HG02798 (cell line): ENCODE data around the gene IDUA.
"Not testable (repeated sequence)": the region's sequence is repeated elsewhere in the genome, so short reads cannot be mapped to it uniquely, and the experiment has no call there.

Source experiments
- ATAC-seq: cut with Tn5 transposase; IDR thresholded peaks from one replicate; pipeline ENCODE4 v1.9.1; 2021; ENCODE audit warnings: mild to moderate bottlenecking; ENCODE audit not compliant: unreplicated experiment, poor library complexity

IDUA gene

DNA sequence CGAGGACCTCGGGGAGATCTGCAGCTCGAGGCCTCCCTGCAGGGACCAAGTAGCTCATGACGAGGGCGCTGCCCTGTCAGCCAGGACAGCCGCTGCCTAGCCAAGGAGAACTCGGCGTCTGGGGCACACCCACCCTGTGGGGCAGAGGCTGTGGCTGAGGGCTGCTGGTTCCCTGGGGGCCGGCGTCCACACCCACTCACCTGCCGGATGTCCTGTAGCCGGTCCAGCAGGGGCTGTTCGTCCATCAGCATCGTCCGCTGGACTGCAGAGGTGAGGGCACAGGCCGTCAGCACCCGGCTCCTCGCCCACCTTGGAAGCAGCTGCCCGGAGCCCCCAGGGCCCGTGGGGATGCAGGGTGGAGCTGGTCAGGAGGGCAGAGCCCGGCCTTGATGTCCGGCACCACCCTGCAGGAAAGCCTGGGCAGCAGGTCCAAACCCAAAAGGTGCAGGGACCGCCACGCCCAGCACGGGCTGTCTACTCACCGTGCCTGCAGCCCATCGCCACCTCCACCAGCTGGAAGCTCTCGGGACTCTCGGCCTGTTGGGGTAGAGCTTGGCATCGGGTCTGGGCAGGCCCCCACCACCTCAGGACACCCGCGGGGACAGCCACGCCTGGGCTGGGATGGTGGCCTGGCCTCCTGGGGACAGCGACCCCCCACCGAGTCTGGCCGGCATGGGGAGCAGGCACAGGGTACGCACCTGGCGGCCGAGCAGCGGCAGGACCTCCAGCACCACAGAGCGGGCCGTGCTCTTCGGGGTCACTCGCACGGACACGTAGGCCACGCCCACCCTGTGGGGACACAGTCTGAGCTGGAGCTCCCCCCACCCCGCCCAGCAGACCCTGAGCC lies 20.4 kb upstream of the IDUA start:
- ATAC-seq = no peak

- no peak for ATAC-seq
Observed at GRCh38 chr4:967113-968104, 19.4 kb upstream of the IDUA start.

GRCh38 chr4:968221-968620 lies 18.6 kb upstream of the IDUA start:
- ATAC-seq = no peak

DNA sequence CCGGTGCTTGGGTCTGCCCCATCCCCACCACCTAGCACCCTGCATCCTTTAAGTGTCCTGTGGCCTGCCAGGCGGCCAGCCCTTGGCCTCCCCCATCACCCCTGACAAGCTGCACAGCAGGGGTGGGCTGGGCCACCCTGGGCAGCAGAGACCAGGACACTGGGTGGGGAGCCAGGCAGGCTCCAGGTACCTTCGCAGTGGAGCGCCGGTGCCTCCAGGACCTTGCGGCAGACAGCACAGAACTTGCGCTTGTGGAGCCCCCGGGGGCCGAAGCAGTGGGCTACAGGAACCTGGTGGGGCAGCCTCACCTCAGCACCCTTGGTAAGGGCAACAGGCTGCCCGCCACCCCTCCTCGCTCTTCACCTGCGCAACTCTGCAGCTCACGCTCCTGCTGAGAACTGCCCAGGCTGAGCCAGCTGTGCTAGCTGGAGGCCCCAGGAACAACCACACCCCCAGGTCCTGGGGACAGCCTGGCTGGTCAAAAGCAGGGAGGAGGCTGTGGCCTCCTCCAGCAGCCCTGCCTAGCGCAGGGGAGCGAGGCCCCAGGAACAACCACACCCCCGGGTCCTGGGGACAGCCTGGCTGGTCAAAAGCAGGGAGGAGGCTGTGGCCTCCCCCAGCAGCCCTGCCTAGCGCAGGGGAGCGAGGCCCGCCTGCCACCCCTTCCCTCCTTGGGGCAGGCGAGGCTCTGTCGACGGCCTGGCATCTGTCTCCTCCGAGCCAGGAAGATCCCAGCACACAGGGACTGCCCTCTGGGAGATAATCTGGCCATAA lies 18.0 kb upstream of the IDUA start:
- no peak for ATAC-seq

DNA sequence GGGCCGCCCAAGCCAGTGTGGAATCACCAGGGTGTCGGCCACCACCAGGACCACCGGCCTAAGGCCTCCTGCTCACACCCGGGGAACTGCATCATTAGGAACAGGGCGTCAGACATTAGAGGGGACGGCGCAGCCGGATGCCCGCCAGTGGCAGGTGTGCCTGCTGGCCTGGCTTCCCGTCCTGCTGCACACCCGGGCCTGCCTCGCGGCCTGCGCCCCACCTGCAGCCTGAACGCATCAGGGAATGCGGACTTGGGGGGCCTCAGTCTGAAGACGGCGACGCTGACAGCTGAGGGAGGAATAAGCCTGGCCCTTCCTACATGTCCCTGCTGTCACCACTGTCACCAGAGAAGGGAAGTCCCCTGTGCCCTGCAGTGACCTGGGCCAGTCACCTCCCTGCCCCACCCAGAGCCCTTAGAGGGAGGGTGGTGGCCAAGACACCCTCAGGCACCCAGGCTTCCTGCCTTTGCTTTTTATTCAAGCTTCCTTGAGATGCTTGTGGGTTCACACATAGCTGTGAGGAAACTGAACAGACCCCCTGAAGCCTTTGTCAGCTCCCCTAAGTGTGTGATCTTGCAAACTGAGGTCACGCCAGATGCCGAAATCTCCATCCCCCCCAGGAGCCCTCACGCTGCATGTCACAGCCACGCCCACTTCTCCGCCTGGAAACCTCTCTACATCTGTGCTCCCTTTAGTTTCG lies 16.6 kb upstream of the IDUA start:
- ATAC-seq = no peak

- ATAC-seq = no peak
Observed at GRCh38 chr4:970854-971520, 15.9 kb upstream of the IDUA start.

GRCh38 chr4:971666-972500 lies 15.0 kb upstream of the IDUA start:
- no peak for ATAC-seq

GRCh38 chr4:972651-973424 lies 14.0 kb upstream of the IDUA start:
- peak; percentile 51 for ATAC-seq

DNA sequence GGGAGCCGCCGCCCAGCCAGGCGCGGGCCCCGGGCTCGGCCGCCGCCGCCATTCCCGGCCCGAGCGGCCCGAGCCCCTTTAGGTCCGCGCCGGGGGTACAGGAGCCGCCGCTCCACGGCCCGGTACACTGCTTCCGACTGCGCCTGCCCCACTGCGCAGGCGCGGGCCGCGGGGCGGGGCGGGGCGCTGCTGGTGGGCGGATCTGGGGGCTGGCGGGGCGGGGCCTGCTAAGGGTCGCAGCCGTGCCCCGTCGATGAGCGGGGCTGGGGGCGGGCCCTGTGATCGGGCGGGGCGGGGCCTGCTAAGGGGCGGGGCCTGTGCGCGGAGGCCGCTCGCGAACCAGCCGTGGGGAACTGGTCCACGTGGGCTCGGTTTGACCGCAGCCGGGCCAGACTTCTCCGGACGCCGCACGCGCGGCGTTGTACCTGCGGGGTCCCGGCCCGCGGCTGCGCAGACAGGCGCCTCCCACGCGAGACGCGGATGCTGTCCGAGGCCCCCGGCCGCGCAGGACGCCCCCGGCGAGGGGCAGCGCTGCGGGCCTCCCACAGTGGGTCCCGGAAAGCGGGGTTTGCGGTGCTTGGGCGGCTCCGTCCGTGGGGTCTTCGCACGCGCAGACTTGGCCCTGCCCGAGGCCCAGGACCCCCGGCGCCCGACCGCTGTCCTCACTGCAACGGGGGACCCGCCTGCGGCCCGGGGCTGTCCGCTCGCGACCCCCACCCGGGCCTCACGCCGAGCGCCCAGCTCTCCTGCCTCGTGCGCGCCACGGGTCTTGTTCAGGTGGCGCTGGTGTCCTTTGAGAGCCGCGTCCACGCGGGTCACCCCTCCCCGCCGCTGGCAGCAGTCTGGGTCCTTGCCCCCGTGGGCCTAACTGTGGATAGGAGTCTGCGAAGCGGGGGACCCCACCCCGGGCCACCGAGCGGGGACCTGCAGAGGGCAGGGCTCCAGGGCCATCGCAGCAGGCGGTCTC lies 13.1 kb upstream of the IDUA start, which contains the start of gene DGKQ:
Gene DGKQ, minus strand, starts transcription at position 139 of the 967 bp plus-strand sequence. Its CDS starts 87 bp downstream, at position 52.
- ATAC-seq = peak; percentile 77

DNA sequence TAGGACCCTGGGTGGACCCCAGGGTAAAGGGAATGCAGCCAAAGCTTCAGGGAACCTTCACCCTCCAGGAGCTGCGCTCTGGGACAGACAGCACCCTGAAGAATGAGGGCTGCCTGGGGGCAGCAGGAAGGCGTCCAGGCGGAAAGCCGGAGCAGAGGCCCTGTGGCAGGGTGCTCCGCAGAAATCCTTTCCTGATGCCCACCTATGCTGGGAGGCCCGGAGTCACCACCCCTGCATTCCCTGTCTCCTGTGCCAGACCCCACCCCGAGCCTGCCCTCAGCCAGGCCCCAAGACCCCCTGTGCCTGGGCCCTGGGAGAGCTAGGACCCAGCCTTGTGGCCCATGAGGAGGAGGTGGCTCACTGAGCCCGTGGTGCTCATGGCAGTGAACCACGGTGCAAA lies 12.2 kb upstream of the IDUA start:
- ATAC-seq = no peak

- not testable (repeated sequence) for ATAC-seq
Observed at GRCh38 chr4:976016-976415, 10.8 kb upstream of the IDUA start.

DNA sequence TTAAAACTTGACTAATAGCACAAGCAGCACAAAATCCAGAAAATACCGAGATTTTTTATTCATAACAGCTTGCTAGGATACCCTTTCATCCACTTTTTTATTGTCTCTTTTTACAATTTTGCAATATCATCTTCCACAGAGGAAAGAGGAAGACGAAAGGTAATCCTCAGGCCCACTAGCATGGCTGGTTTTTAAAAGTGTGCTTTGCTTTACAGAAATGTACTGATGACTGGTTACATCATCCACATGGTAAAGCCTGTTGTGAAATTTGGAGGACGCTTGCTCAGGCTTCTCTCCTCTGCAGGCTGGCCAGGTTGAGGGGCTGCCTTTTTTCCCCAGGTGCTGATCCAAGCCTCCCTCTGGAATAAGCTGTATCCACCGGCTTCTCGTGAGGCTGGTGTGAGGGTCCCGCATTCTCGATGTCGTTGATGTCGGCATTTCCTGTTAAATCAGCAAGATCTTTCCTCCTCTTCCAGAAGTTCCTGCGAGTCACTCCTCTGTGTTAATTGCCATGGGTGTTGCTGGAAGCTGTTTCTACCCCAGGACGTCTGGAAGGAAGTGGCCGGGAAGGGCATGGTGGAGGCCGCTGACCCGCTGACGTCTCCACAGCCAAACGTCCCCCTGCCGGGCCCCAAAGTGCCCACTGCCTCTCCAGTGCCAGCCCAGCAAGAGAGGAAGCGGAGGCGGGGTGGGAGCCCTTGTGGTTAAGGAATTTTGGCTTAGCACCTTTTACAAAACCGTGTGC lies 7.7 kb upstream of the IDUA start:
- ATAC-seq = no peak

DNA sequence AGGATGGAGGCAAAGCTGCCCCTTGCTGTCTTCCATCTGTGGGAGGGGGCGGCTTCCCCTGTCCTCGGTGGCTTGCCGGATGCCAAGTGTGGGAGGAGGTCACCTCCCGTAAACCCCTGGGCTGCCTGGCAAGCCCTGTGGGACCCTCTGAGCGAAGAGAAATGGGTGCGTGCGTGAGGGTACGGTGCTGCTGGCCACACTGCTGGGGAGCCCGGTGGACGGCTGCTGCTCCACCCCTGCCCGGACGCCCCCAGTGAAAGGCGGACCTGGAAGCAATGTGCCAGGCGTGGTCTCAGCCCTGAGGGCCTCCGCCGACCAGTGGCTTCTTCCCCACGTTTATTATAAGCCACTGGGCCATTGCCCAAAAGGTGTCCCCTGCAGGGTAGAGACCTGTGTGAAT lies 4.6 kb upstream of the IDUA start:
- ATAC-seq = no peak

- no peak for ATAC-seq
Observed at GRCh38 chr4:982814-983213, 4.0 kb upstream of the IDUA start.

GRCh38 chr4:984336-985054 lies 2.3 kb upstream of the IDUA start:
- no peak for ATAC-seq
